ENCODE results near the gene GULP1. TPM values are rescaled to one million over a fixed set of nuclear protein-coding genes. Genes with fewer than 3 reads are reported as not detected.

Gene GULP1
- total and polyA plus RNA-seq, 2 donors = 4.1 to 4.8 TPM

- Histone ChIP-seq H3K27ac (ENCODE audit: low read depth in 1 of 2, low read length in 1 of 2) (no peak overlapping the region), H3K4me1 (ENCODE audit: control insufficient read depth in 2 of 2, insufficient read depth in 2 of 2, low read length in 2 of 2) (no peaks in the 10 kb centered on the region), H3K36me3 (ENCODE audit: control insufficient read depth in 2 of 2, insufficient read depth in 2 of 2, low read length in 1 of 2) (no peaks in the 10 kb centered on the region), H3K4me3 (ENCODE audit: low read length in 2 of 2) (no peak overlapping the region), H3K9me3 (ENCODE audit: control insufficient read depth in 2 of 2, insufficient read depth in 1 of 2, low read length in 1 of 2) (peaks cover 0 to 2% of the 10 kb centered on the region in 2 donors), H3K27me3 (ENCODE audit: control insufficient read depth in 2 of 2, insufficient read depth in 1 of 2, low read length in 1 of 2) (no peaks in the 10 kb centered on the region)
- whole genome bisulfite sequencing = 95% methylated on average over 4 of the region's 4 CpGs
- DNase-seq (ENCODE audit: low read depth in 6 of 9, low spot score in 9 of 9) = no peak
These were observed 103.3 kb downstream of the GULP1 start for GRCh38 chr2:188394931-188395472.

GRCh38 chr2:188395903-188396689, 104.4 kb downstream of the GULP1 start:
- H3K9me3 ChIP-seq (ENCODE audit: control insufficient read depth in 2 of 2, insufficient read depth in 1 of 2, low read length in 1 of 2) = peaks cover 0 to 2% of the 10 kb centered on the region in 2 donors
- no peak overlapping the region for H3K27ac ChIP-seq (ENCODE audit: low read depth in 1 of 2, low read length in 1 of 2)
- WGBS = 94% methylated on average over 10 of the region's 10 CpGs
- H3K27me3 ChIP-seq (ENCODE audit: control insufficient read depth in 2 of 2, insufficient read depth in 1 of 2, low read length in 1 of 2) = no peaks in the 10 kb centered on the region
- H3K4me1 ChIP-seq (ENCODE audit: control insufficient read depth in 2 of 2, insufficient read depth in 2 of 2, low read length in 2 of 2) = no peaks in the 10 kb centered on the region
- DNase-seq (ENCODE audit: low read depth in 6 of 9, low spot score in 9 of 9) = peak in 1 of 9 donors; percentile 2
- no peak overlapping the region for H3K4me3 ChIP-seq (ENCODE audit: low read length in 2 of 2)
- H3K36me3 ChIP-seq (ENCODE audit: control insufficient read depth in 2 of 2, insufficient read depth in 2 of 2, low read length in 1 of 2) = no peaks in the 10 kb centered on the region

GRCh38 chr2:188399159-188399558, 107.5 kb downstream of the GULP1 start:
- Histone ChIP-seq H3K36me3 (ENCODE audit: control insufficient read depth in 2 of 2, insufficient read depth in 2 of 2, low read length in 1 of 2) (no peaks in the 10 kb centered on the region), H3K4me1 (ENCODE audit: control insufficient read depth in 2 of 2, insufficient read depth in 2 of 2, low read length in 2 of 2) (no peaks in the 10 kb centered on the region), H3K9me3 (ENCODE audit: control insufficient read depth in 2 of 2, insufficient read depth in 1 of 2, low read length in 1 of 2) (peaks cover 0 to 2% of the 10 kb centered on the region in 2 donors), H3K27me3 (ENCODE audit: control insufficient read depth in 2 of 2, insufficient read depth in 1 of 2, low read length in 1 of 2) (no peaks in the 10 kb centered on the region), H3K4me3 (ENCODE audit: low read length in 2 of 2) (no peak overlapping the region), H3K27ac (ENCODE audit: low read depth in 1 of 2, low read length in 1 of 2) (no peak overlapping the region)
- no peak for DNase-seq (ENCODE audit: low read depth in 6 of 9, low spot score in 9 of 9)
- 90% methylated on average over 3 of the region's 3 CpGs for WGBS

- H3K9me3 ChIP-seq (ENCODE audit: control insufficient read depth in 2 of 2, insufficient read depth in 1 of 2, low read length in 1 of 2) = peaks cover 0 to 14% of the 10 kb centered on the region in 2 donors
- no peaks in the 10 kb centered on the region for H3K4me1 ChIP-seq (ENCODE audit: control insufficient read depth in 2 of 2, insufficient read depth in 2 of 2, low read length in 2 of 2)
- no peaks in the 10 kb centered on the region for H3K36me3 ChIP-seq (ENCODE audit: control insufficient read depth in 2 of 2, insufficient read depth in 2 of 2, low read length in 1 of 2)
- H3K27ac ChIP-seq (ENCODE audit: low read depth in 1 of 2, low read length in 1 of 2) = no peak overlapping the region
- no peak overlapping the region for H3K4me3 ChIP-seq (ENCODE audit: low read length in 2 of 2)
- H3K27me3 ChIP-seq (ENCODE audit: control insufficient read depth in 2 of 2, insufficient read depth in 1 of 2, low read length in 1 of 2) = no peaks in the 10 kb centered on the region
- no peak for DNase-seq (ENCODE audit: low read depth in 6 of 9, low spot score in 9 of 9)
These were observed 112.0 kb downstream of the GULP1 start for GRCh38 chr2:188403676-188404075.

GRCh38 chr2:188404341-188405004, 112.8 kb downstream of the GULP1 start:
- Histone ChIP-seq H3K9me3 (ENCODE audit: control insufficient read depth in 2 of 2, insufficient read depth in 1 of 2, low read length in 1 of 2) (peaks cover 0 to 14% of the 10 kb centered on the region in 2 donors), H3K36me3 (ENCODE audit: control insufficient read depth in 2 of 2, insufficient read depth in 2 of 2, low read length in 1 of 2) (no peaks in the 10 kb centered on the region), H3K27me3 (ENCODE audit: control insufficient read depth in 2 of 2, insufficient read depth in 1 of 2, low read length in 1 of 2) (no peaks in the 10 kb centered on the region), H3K27ac (ENCODE audit: low read depth in 1 of 2, low read length in 1 of 2) (no peak overlapping the region), H3K4me1 (ENCODE audit: control insufficient read depth in 2 of 2, insufficient read depth in 2 of 2, low read length in 2 of 2) (no peaks in the 10 kb centered on the region), H3K4me3 (ENCODE audit: low read length in 2 of 2) (no peak overlapping the region)
- DNase-seq (ENCODE audit: low read depth in 6 of 9, low spot score in 9 of 9) = no peak
- 89% methylated on average over 5 of the region's 5 CpGs for WGBS

GRCh38 chr2:188406414-188406813, 114.7 kb downstream of the GULP1 start:
- 91% methylated on average over 1 of the region's 1 CpG for WGBS
- no peaks in the 10 kb centered on the region for H3K27me3 ChIP-seq (ENCODE audit: control insufficient read depth in 2 of 2, insufficient read depth in 1 of 2, low read length in 1 of 2)

GRCh38 chr2:188410504-188411235, 119.0 kb downstream of the GULP1 start:
- no peak for DNase-seq (ENCODE audit: low read depth in 6 of 9, low spot score in 9 of 9)
- no peaks in the 10 kb centered on the region for H3K36me3 ChIP-seq (ENCODE audit: control insufficient read depth in 2 of 2, insufficient read depth in 2 of 2, low read length in 1 of 2)
- peaks cover 0 to under 1% of the 10 kb centered on the region in 2 donors for H3K9me3 ChIP-seq (ENCODE audit: control insufficient read depth in 2 of 2, insufficient read depth in 1 of 2, low read length in 1 of 2)

More at GRCh38 chr2:188406414-188406813, 114.7 kb downstream of the GULP1 start:
- DNase-seq (ENCODE audit: low read depth in 6 of 9, low spot score in 9 of 9) = no peak
- Histone ChIP-seq H3K4me1 (ENCODE audit: control insufficient read depth in 2 of 2, insufficient read depth in 2 of 2, low read length in 2 of 2) (no peaks in the 10 kb centered on the region), H3K36me3 (ENCODE audit: control insufficient read depth in 2 of 2, insufficient read depth in 2 of 2, low read length in 1 of 2) (no peaks in the 10 kb centered on the region), H3K9me3 (ENCODE audit: control insufficient read depth in 2 of 2, insufficient read depth in 1 of 2, low read length in 1 of 2) (peaks cover 0 to 14% of the 10 kb centered on the region in 2 donors), H3K27ac (ENCODE audit: low read depth in 1 of 2, low read length in 1 of 2) (no peak overlapping the region), H3K4me3 (ENCODE audit: low read length in 2 of 2) (no peak overlapping the region)

GRCh38 chr2:188412190-188412589, 120.5 kb downstream of the GULP1 start:
- H3K4me1 ChIP-seq (ENCODE audit: control insufficient read depth in 2 of 2, insufficient read depth in 2 of 2, low read length in 2 of 2) = no peaks in the 10 kb centered on the region
- no peaks in the 10 kb centered on the region for H3K9me3 ChIP-seq (ENCODE audit: control insufficient read depth in 2 of 2, insufficient read depth in 1 of 2, low read length in 1 of 2)
- no peaks in the 10 kb centered on the region for H3K27me3 ChIP-seq (ENCODE audit: control insufficient read depth in 2 of 2, insufficient read depth in 1 of 2, low read length in 1 of 2)
- H3K27ac ChIP-seq (ENCODE audit: low read depth in 1 of 2, low read length in 1 of 2) = no peak overlapping the region
- no peak for DNase-seq (ENCODE audit: low read depth in 6 of 9, low spot score in 9 of 9)
- no peak overlapping the region for H3K4me3 ChIP-seq (ENCODE audit: low read length in 2 of 2)
- 89% methylated on average over 6 of the region's 6 CpGs for WGBS
- H3K36me3 ChIP-seq (ENCODE audit: control insufficient read depth in 2 of 2, insufficient read depth in 2 of 2, low read length in 1 of 2) = no peaks in the 10 kb centered on the region

More at GRCh38 chr2:188410504-188411235, 119.0 kb downstream of the GULP1 start:
- Histone ChIP-seq H3K4me1 (ENCODE audit: control insufficient read depth in 2 of 2, insufficient read depth in 2 of 2, low read length in 2 of 2) (no peaks in the 10 kb centered on the region), H3K27ac (ENCODE audit: low read depth in 1 of 2, low read length in 1 of 2) (no peak overlapping the region), H3K27me3 (ENCODE audit: control insufficient read depth in 2 of 2, insufficient read depth in 1 of 2, low read length in 1 of 2) (no peaks in the 10 kb centered on the region), H3K4me3 (ENCODE audit: low read length in 2 of 2) (no peak overlapping the region)
- 90% methylated on average over 5 of the region's 5 CpGs for WGBS

Measured in thymus (tissue), 11 donors.